ENCODE data around the gene NELFB.

DNA sequence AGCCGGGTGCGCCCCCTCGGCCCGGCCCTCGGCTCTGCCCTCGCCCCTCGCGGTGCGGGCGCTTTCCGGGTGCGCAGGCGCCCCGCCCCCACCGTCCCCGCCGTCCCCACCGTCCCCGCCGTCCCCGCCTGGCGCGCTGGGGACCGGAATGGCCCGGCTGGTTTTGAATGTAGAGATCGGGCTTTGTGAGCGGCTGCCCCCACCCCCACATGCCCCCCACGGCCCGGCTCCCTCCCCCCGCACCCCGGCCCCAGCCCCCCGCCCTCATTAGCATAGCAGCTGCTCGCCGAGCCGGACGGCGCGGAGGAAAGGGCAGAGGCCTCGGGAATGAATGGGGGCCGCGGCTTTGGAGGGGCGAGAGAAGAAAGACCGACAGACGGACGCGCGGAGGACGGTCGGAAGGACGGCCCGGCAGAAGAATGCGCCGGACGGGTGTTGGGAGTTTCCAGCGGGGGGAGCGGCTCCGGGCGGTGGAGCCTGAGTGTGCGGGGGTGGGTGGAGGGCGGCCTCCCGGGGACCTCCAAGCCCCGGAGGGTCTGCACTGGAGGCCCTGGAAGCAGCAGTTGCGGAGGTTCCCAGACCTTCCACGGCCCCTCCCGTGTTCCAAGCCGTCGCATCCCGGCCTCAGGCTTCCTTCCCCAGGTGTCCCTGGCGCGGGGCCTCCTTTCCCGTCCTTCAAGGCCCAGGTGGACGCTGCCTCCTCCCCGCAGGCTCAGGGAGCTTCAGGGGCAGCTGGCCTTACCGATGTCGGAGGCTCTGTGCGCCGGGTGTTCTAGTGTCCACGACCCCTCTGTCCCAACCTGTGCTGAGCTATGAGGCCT lies 40.9 kb downstream of the NELFB start:
- TF ChIP-seq, protein P1, sequence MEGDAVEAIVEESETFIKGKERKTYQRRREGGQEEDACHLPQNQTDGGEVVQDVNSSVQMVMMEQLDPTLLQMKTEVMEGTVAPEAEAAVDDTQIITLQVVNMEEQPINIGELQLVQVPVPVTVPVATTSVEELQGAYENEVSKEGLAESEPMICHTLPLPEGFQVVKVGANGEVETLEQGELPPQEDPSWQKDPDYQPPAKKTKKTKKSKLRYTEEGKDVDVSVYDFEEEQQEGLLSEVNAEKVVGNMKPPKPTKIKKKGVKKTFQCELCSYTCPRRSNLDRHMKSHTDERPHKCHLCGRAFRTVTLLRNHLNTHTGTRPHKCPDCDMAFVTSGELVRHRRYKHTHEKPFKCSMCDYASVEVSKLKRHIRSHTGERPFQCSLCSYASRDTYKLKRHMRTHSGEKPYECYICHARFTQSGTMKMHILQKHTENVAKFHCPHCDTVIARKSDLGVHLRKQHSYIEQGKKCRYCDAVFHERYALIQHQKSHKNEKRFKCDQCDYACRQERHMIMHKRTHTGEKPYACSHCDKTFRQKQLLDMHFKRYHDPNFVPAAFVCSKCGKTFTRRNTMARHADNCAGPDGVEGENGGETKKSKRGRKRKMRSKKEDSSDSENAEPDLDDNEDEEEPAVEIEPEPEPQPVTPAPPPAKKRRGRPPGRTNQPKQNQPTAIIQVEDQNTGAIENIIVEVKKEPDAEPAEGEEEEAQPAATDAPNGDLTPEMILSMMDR (IDR thresholded peaks at IDR 0.05): no peak
- no peak for TF ChIP-seq POLR2A (IDR thresholded peaks at IDR 0.05)

Data from testis (tissue), 2 donors.